IPS DF 19.7 (cell line): ENCODE data around the gene CKS2.

Experiments used
- DNase-seq: peaks from one replicate; pipeline ENCODE4 v3.0.0-alpha.2; 2013; ENCODE audit warnings: low read depth, low spot score

Gene CKS2

DNA sequence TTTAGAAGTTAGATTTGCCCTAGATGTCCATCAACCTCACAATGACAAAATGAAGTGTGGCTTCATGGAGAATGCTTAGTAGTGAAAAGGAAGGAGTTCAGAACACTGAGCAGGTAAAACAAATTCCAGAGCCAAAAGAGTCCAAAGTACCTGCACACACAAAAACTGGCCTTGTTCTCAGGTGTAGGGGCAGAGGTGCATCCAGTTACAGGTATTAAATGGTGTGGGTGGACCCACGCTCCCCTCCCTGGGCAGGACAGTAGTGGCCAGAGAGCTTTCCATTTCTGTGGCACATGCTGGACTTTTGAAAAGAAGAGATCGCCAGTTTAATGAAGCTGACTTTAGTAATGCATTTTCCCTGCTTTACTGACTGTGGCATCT, 54.5 kb downstream of the CKS2 start:
- DNase-seq: no peak
